Brain microvascular endothelial cell (primary cell): ENCODE measurements around the gene ABO.
"Not testable (repeated sequence)": the region's sequence is repeated elsewhere in the genome, so short reads cannot be mapped to it uniquely, and the experiment has no call there.

Experiments used
- DNase-seq: peaks from one replicate; pipeline ENCODE4 v3.0.0-alpha.2; 2020
- H3K27ac ChIP-seq: fragments of 250-450 bp; sonication (Bioruptor Pico); 2 replicates; pipeline ENCODE4 v1.5.1; 2020; ENCODE audit warnings: mild to moderate bottlenecking, moderate library complexity
- H3K27me3 ChIP-seq: fragments of 250-450 bp; sonication (Bioruptor Pico); replicated peaks from 2 replicates; pipeline ENCODE4 v1.5.1; 2020; ENCODE audit warnings: mild to moderate bottlenecking
- H3K36me3 ChIP-seq: fragments of 250-450 bp; sonication (Bioruptor Pico); replicated peaks from 2 replicates; pipeline ENCODE4 v1.5.1; 2020; ENCODE audit warnings: mild to moderate bottlenecking
- H3K4me3 ChIP-seq: 2 replicates; pipeline ENCODE4 v1.5.1; 2011; ENCODE audit warnings: low read depth, mild to moderate bottlenecking, control low read depth, low read length, moderate library complexity
- CTCF ChIP-seq: IDR thresholded peaks from 2 replicates; pipeline ENCODE4 v1.5.1; 2011; ENCODE audit warnings: low read depth, mild to moderate bottlenecking, moderate library complexity, low read length, control low read depth, inconsistent platforms; ENCODE audit errors: missing control alignments
- in situ Hi-C: cut with HindIII; loops from 2 replicates; pipeline ENCODE4 v1.10.0; 2017; ENCODE audit warnings: low sequenced_read_pairs, low pct_ligation_motif_present

Gene ABO

GRCh38 chr9:133233681-133234432 lies 41.1 kb downstream of the ABO start:
- no peak for DNase-seq
- no peak overlapping the region for H3K4me3 ChIP-seq
- in situ Hi-C loops: no loop called here
- TF ChIP-seq CTCF: no peak
- H3K27ac ChIP-seq: no peak overlapping the region
- no peaks in the 10 kb centered on the region for H3K27me3 ChIP-seq
- H3K36me3 ChIP-seq: no peaks in the 10 kb centered on the region

- H3K36me3 ChIP-seq, H3K27ac ChIP-seq, DNase-seq, H3K27me3 ChIP-seq, in situ Hi-C loops, H3K4me3 ChIP-seq: not testable (repeated sequence)
These were observed 43.0 kb downstream of the ABO start for GRCh38 chr9:133231934-133232568.

- H3K36me3 ChIP-seq, H3K27me3 ChIP-seq, DNase-seq, in situ Hi-C loops, H3K27ac ChIP-seq, H3K4me3 ChIP-seq: not testable (repeated sequence)
These were observed 44.5 kb downstream of the ABO start for GRCh38 chr9:133230514-133230913.

GRCh38 chr9:133230093-133230492 lies 44.9 kb downstream of the ABO start:
- Histone ChIP-seq H3K4me3 (no peak overlapping the region), H3K27ac (no peak overlapping the region), H3K36me3 (no peaks in the 10 kb centered on the region), H3K27me3 (no peaks in the 10 kb centered on the region)
- no peak for DNase-seq
- TF ChIP-seq CTCF: no peak
- in situ Hi-C loops: no loop called here

GRCh38 chr9:133228474-133229193 lies 46.4 kb downstream of the ABO start:
- DNase-seq, H3K4me3 ChIP-seq, H3K27me3 ChIP-seq, H3K27ac ChIP-seq, H3K36me3 ChIP-seq, in situ Hi-C loops: not testable (repeated sequence)

- H3K27me3 ChIP-seq, H3K27ac ChIP-seq, DNase-seq, H3K4me3 ChIP-seq, in situ Hi-C loops, H3K36me3 ChIP-seq: not testable (repeated sequence)
These were observed 47.0 kb downstream of the ABO start for GRCh38 chr9:133227996-133228395.

- DNase-seq: no peak
- no peaks in the 10 kb centered on the region for H3K36me3 ChIP-seq
- no peak overlapping the region for H3K4me3 ChIP-seq
- H3K27me3 ChIP-seq: no peaks in the 10 kb centered on the region
- no peak overlapping the region for H3K27ac ChIP-seq
- no peak for TF ChIP-seq CTCF
- in situ Hi-C loops: no loop called here
These were observed 47.6 kb downstream of the ABO start for GRCh38 chr9:133227242-133227860.
